GM18502 (cell line): ENCODE measurements around the gene TRIM27.
A peak's percentile ranks its signal among the peaks of the same experiment; 100 is the strongest.
"Not testable (repeated sequence)": the region's sequence is repeated elsewhere in the genome, so short reads cannot be mapped to it uniquely, and the experiment has no call there.

Experiments
- ATAC-seq: cut with Tn5 transposase; IDR thresholded peaks from one replicate; pipeline ENCODE4 v1.9.1; 2021; ENCODE audit warnings: mild to moderate bottlenecking; ENCODE audit not compliant: unreplicated experiment, poor library complexity

Gene TRIM27, protein sequence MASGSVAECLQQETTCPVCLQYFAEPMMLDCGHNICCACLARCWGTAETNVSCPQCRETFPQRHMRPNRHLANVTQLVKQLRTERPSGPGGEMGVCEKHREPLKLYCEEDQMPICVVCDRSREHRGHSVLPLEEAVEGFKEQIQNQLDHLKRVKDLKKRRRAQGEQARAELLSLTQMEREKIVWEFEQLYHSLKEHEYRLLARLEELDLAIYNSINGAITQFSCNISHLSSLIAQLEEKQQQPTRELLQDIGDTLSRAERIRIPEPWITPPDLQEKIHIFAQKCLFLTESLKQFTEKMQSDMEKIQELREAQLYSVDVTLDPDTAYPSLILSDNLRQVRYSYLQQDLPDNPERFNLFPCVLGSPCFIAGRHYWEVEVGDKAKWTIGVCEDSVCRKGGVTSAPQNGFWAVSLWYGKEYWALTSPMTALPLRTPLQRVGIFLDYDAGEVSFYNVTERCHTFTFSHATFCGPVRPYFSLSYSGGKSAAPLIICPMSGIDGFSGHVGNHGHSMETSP

DNA sequence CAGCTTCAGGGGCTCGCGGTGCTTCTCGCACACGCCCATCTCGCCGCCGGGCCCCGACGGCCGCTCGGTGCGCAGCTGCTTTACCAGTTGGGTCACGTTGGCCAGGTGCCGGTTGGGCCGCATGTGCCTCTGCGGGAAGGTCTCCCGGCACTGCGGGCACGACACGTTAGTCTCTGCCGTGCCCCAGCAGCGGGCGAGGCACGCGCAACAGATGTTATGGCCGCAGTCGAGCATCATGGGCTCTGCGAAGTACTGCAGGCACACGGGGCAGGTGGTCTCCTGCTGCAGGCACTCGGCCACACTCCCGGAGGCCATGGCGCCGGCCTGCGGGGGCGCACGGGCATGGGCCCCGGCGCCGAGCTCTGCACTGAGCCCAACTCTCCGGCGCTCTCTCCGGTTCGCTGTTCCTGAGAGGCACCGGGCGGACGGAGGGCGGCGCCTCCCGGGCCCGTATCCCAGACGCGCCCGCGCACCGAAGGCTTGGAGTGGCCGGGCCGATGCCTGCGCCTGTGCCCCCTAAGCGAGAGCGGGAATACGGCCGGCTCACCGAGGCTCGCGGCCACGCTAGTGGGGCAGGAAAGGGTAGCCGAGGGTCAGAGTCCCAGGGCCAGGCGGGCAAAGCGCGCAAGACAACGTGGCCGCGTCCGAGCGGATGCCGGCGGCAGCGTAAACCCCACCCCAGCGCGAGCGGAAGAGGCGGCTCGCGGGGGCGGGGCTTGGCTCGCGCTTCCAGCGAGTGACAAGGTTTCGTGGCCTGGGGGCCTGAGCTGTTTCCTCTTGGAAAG lies at the start of gene TRIM27:
Gene TRIM27, minus strand, starts transcription at position 668 of the 785 bp plus-strand sequence. Its CDS starts 353 bp downstream, at position 315.
- ATAC-seq, result peak; percentile 85

DNA sequence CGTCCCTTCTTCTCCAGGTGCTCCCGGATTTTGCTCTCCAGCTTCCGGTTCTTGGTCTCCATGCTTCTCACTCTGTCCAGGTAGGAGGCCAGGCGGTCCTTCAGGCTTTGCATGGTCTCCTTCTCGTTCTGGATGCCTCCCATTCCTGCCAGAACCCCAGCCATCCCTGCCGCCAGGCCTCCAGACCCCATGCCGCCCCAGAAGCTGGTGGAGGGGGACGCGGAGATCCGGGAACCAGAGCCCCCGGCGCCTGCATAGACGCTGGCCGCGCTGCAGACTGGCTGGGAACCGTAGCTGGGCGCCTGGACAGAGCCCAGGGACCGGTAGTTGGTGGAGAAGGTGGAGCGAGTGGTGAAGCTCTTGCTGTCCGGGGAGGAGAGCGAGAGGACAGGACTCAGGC lies 46.3 kb upstream of the TRIM27 start:
- not testable (repeated sequence) for ATAC-seq

DNA sequence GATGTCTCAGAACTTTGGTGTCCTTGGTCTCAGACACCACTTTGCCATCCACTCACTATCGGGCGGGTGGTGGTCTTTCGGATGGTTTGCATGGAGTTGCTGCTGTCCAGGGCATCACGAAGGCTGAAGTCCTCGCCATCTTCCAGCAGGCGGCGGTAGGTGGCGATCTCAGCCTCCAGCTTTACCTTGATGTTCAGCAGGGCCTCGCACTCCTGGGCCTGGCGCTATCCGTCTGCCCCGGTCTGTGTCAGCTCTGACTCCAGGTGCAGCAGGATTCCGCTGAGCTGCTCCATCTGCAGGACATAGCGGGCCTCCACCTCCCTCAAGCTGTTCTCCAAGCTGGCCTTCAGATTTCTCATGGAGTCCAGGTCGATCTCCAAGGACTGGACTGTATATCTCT lies 45.3 kb upstream of the TRIM27 start:
- ATAC-seq, result no peak

- ATAC-seq, result no peak
Observed at GRCh38 chr6:28968476-28968875, 44.7 kb upstream of the TRIM27 start.

DNA sequence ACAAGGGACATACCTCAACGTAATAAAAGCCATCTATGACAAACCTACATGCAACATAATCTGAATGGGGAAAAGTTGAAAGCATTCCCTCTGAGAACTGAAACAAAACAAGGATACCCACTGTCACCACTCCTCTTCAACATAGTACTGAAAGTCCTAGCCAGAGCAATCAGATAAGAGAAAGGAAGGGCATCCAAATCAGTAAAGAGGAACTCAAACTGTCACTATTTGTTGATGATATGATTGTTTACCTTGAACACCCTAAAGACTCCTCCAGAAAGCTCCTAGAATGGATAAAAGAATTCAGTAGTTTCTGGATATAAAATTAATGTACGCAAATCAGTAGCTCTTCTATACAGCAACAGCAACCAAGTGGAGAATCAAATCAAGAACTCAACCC lies 41.9 kb upstream of the TRIM27 start:
- ATAC-seq, result no peak

DNA sequence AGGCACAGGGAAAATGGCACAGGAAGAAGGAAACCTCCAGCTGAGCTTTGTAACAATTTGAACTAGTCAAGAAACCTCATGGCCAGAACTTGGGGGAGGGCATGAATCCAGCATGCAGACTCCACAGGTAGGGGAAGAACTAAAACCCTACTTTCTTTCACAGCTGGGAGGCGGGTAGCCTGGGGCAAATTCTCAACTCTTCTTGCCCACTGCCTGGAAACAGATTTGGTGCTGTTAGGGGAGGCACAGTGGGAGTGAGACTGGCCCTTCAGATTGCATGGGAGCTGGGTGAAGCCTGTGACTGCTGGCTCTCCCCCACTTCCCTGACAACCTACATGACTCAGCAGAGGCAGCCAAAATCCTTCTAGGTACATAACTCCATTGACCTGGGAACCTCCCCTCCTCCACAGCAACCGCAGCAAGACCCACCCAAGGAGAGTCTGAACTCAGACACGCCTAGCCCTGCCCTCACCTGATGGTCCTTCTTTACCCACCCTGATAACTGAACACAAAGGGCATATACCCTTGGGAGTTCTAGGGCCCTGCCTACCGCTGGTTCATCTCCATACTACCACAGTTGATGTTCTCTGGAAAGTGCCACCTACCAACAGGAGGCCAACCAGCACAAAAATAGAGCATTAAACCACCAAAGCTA lies 37.2 kb upstream of the TRIM27 start:
- no peak for ATAC-seq

DNA sequence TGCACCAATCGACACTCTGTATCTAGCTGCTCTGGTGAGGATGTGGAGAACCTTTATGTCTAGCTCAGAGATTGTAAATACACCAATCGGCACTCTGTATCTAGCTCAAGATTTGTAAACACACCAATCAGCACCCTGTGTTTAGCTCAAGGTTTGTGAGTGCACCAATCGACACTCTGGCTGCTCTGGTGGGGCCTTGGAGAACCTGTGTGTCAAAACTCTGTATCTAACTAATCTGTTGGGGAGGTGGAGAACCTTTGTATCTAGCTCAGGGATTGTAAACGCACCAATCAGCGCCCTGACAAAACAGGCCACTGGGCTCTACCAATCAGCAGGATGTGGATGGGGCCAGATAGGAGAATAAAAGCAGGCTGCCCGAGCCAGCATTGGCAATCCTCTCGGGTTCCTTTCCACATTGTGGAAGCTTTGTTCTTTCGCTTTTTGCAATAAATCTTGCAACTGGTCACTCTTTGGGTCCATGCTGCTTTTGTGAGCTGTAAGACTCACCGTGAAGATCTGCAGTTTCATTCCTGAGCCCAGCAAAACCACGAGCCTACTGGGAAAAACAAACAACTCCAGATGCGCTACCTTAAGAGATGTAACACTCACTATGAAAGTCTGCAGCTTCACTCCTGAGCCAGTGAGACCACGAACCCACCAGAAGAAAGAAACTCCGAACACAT lies 34.9 kb upstream of the TRIM27 start:
- not testable (repeated sequence) for ATAC-seq

- ATAC-seq, result not testable (repeated sequence)
Observed at GRCh38 chr6:28957795-28958314, 34.1 kb upstream of the TRIM27 start.

DNA sequence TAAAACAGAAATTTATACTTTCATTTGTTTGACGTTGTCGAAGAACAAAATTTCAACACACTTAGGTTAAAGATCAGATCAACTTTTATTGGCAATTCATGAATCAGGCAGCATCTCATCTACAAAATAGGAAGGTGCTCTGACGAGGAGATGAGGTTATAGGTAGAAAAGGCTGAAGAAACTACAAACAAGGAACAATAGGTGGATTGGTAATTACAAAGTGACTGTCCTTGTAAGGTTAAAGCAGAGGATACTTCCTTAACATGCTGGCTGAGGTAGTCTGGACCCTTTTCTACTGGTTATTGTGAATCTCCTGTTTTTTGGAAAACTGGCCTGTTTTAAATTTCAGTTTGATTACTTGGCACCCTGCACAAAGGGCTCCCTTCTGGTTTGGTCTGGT lies 32.5 kb upstream of the TRIM27 start:
- ATAC-seq, result no peak

GRCh38 chr6:28953585-28954258 lies 29.9 kb upstream of the TRIM27 start:
- ATAC-seq, result peak; percentile 22

DNA sequence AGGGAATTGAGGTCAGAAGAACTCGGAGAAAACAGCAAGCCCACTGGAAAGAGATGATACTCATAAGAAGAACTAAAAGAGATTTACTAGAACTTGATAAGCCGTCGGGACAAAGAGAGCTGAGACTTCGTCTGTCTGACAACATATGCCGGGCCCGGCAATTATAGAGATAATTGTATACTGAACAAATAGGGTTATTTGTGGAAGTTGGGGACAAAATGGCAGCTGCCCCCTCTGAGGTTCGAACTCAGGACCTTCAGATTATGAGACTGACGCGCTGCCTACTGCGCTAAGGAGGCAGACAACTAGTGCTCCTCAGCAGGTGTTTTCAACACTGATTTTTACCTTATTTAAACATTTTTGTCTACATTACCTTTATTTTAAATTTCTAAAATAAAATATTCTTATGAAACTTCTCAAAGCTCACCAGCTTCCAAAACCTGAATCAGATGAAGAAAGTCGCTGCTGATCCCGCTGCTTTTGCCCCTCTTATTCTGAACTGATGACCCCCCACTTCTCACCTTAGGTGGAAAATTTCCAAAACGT lies 29.3 kb upstream of the TRIM27 start:
- peak; percentile 69 for ATAC-seq

- not testable (repeated sequence) for ATAC-seq
Observed at GRCh38 chr6:28949656-28950195, 25.9 kb upstream of the TRIM27 start.

DNA sequence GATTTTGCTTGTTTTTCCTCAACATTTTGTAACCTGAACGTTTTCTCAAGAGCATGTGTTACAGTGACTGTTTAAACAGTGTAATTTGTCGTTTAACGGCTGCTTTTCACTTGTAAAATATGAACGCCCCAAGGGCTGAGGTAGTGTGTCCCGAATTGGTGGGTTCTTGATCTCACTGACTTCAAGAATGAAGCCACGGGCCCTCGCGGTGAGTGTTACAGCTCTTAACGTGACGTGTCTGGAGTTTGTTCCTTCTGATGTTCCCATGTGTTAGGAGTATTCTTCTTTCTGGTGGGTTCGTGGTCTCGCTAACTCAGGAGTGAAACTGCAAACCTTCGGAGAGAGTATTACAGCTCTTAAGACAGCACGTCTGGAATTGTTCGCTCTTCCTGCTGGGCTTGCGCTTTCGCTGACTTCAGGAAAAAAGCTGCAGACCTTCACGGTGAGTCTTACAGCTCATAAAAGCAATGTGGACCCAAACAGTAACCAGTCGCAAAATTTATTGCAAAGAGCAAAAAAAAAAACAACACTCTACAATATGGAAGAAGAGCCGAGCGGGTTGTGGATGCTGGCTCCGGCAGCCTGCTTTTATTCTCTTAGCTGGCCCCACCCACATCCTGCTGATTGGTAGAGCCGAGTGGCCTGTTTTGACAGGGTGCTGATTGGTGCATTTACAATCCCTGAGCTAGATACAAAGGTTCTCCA lies 25.1 kb upstream of the TRIM27 start:
- ATAC-seq, result no peak

GRCh38 chr6:28947831-28948270 lies 24.1 kb upstream of the TRIM27 start:
- ATAC-seq, result no peak

DNA sequence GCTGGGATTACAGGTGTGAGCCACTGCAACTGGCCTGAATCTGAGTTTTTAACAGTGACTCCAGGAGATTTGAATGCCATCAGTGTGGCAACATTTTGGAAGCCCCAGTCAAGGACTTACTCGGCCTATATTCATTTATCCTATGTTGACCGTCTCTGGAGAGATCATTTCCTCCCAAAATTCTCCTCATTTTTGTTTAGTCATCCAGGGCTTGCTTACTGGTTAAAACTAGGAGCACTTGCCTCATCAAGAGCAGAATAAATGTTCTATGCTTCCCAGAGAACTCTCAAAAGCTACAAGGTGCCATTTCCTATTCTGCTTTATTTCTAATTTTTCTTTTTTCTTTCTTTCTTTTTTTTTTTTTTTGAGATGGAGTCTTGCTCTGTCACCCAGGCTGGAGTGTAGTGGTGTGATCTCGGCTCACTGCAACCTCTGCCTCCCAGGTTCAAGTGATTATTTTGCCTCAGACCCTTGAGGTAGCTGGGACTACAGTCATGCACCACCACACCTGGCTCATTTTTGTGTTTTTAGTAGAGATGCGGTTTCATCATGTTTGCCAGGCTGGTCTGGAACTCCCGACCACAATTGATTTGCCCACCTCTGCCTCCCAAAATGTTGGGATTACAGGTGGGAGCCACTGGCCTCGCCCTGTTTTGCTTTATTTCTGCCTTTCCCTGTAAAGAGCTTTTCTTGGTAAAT lies 23.4 kb upstream of the TRIM27 start:
- ATAC-seq, result no peak

GRCh38 chr6:28945349-28945748 lies 21.6 kb upstream of the TRIM27 start:
- no peak for ATAC-seq

DNA sequence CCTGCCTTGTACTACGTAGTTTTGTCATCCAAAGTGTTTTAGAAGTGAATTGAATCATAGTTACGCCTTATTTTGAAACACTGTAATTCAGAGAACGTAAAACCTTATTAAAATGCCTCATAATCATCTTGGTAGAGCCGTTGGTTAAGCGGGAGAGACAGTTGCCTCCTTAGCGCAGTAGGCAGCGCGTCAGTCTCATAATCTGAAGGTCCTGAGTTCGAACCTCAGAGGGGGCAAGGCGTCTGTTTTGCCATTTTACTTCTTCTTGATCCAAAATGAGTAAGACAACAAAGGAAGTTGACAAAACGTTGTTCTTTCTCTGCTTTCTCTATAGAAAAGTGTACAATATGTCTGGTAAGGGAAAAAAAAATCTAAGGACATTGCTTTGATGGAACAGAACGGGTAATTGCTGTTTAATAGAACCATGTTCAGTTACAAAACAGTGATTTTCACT lies 20.7 kb upstream of the TRIM27 start:
- ATAC-seq, result no peak
